HepG2 (cell line): Measurements from ENCODE around the gene JMJD8. TPM values are rescaled to one million over a fixed set of nuclear protein-coding genes. Genes with fewer than 3 reads are reported as not detected.

Experiments used
- MED1 ChIP-seq: sonication (generic); formaldehyde crosslinking; IDR thresholded peaks from 2 replicates; pipeline ENCODE4 v1.4.0; 2020; ENCODE audit warnings: missing genetic modification reagents
- PAWR ChIP-seq: sonication (generic); formaldehyde crosslinking; IDR thresholded peaks from 2 replicates; pipeline ENCODE4 v1.4.0; 2020; ENCODE audit warnings: missing genetic modification reagents, mild to moderate bottlenecking, borderline replicate concordance
- SNAI1 ChIP-seq: sonication (generic); formaldehyde crosslinking; IDR thresholded peaks from 2 replicates; pipeline ENCODE4 v1.5.0; 2020; ENCODE audit warnings: mild to moderate bottlenecking, missing genetic modification reagents, borderline replicate concordance
- TP53 ChIP-seq: sonication (generic); formaldehyde crosslinking; conservative IDR thresholded peaks from 2 replicates; pipeline ENCODE4 v1.4.0; 2020; ENCODE audit warnings: missing genetic modification reagents
- ZNF446 ChIP-seq: sonication (generic); formaldehyde crosslinking; IDR thresholded peaks from 2 replicates; pipeline ENCODE4 v1.5.0; 2020; ENCODE audit warnings: mild to moderate bottlenecking, missing genetic modification reagents
- ZNF768 ChIP-seq: sonication (generic); formaldehyde crosslinking; IDR thresholded peaks from 2 replicates; pipeline ENCODE4 v1.4.0; 2020; ENCODE audit warnings: missing genetic modification reagents
- ZNF776 ChIP-seq: sonication (generic); formaldehyde crosslinking; IDR thresholded peaks from 2 replicates; pipeline ENCODE4 v1.4.0; 2020; ENCODE audit warnings: mild to moderate bottlenecking, missing genetic modification reagents
- polyA plus RNA-seq, 8 experiments: library from polyadenylated mRNA; depleted of rRNA in 3 of 8; stranded (reverse) in 7 of 8; unstranded in 1 of 8; fragments of >200 nt; fragmentation: Illumina TruSeq in 4 of 8; extraction: Trizol in 4 of 8; gene quantifications; 2 replicates each; pipeline versions ENCODE4 v1.2.1 to v1.2.3, GENCODE V29; 2011 to 2016; ENCODE audit warnings: low read depth in 4 of 8, missing spikeins in 1 of 8, mixed read lengths in 1 of 8; ENCODE audit not compliant: insufficient read depth in 1 of 8
- total RNA-seq, 5 experiments: library from RNA; depleted of rRNA; stranded (reverse); fragments of >200 nt; fragmentation: Illumina TruSeq; extraction: Trizol; gene quantifications; 2 replicates each; pipeline ENCODE4 v1.2.3, GENCODE V29; 2016; ENCODE audit warnings: low read depth in 1 of 5
- TF ChIP-seq, protein P1 (sequence below): sonication (generic); formaldehyde crosslinking; conservative IDR thresholded peaks from 2 replicates; pipeline ENCODE4 v1.8.0; 2022; ENCODE audit warnings: missing genetic modification reagents
- TF ChIP-seq, protein P2 (sequence below): sonication (generic); formaldehyde crosslinking; IDR thresholded peaks from 2 replicates; pipeline ENCODE4 v1.4.0; 2020; ENCODE audit warnings: missing genetic modification reagents
- TF ChIP-seq, protein P3 (sequence below): sonication (generic); formaldehyde crosslinking; IDR thresholded peaks from 2 replicates; pipeline ENCODE4 v1.4.0; 2020; ENCODE audit warnings: mild to moderate bottlenecking, missing genetic modification reagents
- TF ChIP-seq, protein P4 (sequence below): sonication (generic); formaldehyde crosslinking; IDR thresholded peaks from 2 replicates; pipeline ENCODE4 v1.5.0; 2020; ENCODE audit warnings: mild to moderate bottlenecking, missing genetic modification reagents
- TF ChIP-seq, protein P5 (sequence below): sonication (generic); formaldehyde crosslinking; IDR thresholded peaks from 2 replicates; pipeline ENCODE4 v1.4.0; 2020; ENCODE audit warnings: missing genetic modification reagents, borderline replicate concordance
- TF ChIP-seq, protein P6 (sequence below): sonication (generic); formaldehyde crosslinking; IDR thresholded peaks from 2 replicates; pipeline ENCODE4 v1.4.0; 2020; ENCODE audit warnings: missing genetic modification reagents

JMJD8 gene
- total and polyA plus RNA-seq, 2 of the 13 experiments (the other 11 are each of a cell fraction or from before 2014, with no cell fraction given), result 2.6 to 11.8 TPM

DNA sequence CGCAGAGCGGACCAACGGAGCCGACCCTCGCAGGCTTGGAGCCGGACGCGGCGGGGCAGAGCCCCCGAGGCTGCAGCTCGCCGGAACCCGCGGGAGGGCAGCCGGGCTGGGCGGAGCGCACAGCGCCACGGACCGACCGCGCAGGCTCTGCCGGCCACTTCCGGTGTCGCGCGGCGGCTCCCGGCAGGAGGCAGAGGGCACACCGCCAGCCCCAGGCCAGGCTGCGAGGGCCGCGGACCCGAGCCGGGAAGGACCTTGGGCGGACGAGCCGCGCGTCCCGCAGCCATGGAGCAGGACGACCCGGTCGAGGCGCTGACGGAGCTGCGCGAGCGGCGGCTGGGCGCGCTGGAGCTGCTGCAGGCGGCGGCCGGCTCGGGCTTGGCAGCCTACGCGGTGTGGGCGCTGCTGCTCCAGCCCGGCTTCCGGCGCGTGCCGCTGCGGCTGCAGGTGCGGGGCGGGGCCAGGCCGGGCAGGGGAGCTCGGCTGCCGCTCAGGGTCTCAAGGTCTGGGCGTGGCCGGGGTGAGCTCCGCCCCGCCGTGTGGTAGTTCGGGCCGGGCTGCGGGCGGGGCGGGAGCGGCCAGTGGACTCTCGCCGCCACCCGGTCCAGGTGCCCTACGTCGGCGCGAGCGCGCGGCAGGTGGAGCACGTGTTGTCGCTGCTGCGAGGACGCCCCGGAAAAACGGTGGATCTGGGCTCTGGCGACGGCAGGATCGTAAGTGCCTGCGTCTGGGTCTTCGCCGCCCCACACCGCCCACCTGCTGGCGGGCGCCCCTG lies 37.0 kb upstream of the JMJD8 start, which contains the start of gene ANTKMT (continued):
- TF ChIP-seq, protein P1, sequence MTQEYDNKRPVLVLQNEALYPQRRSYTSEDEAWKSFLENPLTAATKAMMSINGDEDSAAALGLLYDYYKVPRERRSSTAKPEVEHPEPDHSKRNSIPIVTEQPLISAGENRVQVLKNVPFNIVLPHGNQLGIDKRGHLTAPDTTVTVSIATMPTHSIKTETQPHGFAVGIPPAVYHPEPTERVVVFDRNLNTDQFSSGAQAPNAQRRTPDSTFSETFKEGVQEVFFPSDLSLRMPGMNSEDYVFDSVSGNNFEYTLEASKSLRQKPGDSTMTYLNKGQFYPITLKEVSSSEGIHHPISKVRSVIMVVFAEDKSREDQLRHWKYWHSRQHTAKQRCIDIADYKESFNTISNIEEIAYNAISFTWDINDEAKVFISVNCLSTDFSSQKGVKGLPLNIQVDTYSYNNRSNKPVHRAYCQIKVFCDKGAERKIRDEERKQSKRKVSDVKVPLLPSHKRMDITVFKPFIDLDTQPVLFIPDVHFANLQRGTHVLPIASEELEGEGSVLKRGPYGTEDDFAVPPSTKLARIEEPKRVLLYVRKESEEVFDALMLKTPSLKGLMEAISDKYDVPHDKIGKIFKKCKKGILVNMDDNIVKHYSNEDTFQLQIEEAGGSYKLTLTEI, result no peak; the same call in 1 of the 2 replicates
- TF ChIP-seq, protein P2, sequence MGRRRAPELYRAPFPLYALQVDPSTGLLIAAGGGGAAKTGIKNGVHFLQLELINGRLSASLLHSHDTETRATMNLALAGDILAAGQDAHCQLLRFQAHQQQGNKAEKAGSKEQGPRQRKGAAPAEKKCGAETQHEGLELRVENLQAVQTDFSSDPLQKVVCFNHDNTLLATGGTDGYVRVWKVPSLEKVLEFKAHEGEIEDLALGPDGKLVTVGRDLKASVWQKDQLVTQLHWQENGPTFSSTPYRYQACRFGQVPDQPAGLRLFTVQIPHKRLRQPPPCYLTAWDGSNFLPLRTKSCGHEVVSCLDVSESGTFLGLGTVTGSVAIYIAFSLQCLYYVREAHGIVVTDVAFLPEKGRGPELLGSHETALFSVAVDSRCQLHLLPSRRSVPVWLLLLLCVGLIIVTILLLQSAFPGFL (CRISPR knock-in tag), result no peak; the same call in 1 of the 2 replicates
- TF ChIP-seq, protein P3, sequence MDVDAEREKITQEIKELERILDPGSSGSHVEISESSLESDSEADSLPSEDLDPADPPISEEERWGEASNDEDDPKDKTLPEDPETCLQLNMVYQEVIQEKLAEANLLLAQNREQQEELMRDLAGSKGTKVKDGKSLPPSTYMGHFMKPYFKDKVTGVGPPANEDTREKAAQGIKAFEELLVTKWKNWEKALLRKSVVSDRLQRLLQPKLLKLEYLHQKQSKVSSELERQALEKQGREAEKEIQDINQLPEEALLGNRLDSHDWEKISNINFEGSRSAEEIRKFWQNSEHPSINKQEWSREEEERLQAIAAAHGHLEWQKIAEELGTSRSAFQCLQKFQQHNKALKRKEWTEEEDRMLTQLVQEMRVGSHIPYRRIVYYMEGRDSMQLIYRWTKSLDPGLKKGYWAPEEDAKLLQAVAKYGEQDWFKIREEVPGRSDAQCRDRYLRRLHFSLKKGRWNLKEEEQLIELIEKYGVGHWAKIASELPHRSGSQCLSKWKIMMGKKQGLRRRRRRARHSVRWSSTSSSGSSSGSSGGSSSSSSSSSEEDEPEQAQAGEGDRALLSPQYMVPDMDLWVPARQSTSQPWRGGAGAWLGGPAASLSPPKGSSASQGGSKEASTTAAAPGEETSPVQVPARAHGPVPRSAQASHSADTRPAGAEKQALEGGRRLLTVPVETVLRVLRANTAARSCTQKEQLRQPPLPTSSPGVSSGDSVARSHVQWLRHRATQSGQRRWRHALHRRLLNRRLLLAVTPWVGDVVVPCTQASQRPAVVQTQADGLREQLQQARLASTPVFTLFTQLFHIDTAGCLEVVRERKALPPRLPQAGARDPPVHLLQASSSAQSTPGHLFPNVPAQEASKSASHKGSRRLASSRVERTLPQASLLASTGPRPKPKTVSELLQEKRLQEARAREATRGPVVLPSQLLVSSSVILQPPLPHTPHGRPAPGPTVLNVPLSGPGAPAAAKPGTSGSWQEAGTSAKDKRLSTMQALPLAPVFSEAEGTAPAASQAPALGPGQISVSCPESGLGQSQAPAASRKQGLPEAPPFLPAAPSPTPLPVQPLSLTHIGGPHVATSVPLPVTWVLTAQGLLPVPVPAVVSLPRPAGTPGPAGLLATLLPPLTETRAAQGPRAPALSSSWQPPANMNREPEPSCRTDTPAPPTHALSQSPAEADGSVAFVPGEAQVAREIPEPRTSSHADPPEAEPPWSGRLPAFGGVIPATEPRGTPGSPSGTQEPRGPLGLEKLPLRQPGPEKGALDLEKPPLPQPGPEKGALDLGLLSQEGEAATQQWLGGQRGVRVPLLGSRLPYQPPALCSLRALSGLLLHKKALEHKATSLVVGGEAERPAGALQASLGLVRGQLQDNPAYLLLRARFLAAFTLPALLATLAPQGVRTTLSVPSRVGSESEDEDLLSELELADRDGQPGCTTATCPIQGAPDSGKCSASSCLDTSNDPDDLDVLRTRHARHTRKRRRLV, result no peak
- TF ChIP-seq, protein P4, sequence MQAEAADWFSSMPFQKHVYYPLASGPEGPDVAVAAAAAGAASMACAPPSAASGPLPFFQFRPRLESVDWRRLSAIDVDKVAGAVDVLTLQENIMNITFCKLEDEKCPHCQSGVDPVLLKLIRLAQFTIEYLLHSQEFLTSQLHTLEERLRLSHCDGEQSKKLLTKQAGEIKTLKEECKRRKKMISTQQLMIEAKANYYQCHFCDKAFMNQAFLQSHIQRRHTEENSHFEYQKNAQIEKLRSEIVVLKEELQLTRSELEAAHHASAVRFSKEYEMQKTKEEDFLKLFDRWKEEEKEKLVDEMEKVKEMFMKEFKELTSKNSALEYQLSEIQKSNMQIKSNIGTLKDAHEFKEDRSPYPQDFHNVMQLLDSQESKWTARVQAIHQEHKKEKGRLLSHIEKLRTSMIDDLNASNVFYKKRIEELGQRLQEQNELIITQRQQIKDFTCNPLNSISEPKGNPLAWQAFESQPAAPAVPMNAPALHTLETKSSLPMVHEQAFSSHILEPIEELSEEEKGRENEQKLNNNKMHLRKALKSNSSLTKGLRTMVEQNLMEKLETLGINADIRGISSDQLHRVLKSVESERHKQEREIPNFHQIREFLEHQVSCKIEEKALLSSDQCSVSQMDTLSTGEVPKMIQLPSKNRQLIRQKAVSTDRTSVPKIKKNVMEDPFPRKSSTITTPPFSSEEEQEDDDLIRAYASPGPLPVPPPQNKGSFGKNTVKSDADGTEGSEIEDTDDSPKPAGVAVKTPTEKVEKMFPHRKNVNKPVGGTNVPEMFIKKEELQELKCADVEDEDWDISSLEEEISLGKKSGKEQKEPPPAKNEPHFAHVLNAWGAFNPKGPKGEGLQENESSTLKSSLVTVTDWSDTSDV (CRISPR knock-in tag), result peak; percentile 56
- TF ChIP-seq ZNF776 (peak; percentile 78; the same call in 1 of the 2 replicates), MED1 (peak; percentile 70), ZNF446 (peak; percentile 76; the same call in 1 of the 2 replicates), PAWR (CRISPR knock-in tag) (no peak), TP53 (no peak), ZNF768 (CRISPR knock-in tag) (peak; percentile 52; the same call in 1 of the 2 replicates), SNAI1 (CRISPR knock-in tag) (peak; percentile 60; the same call in 1 of the 2 replicates)
- TF ChIP-seq, protein P5, sequence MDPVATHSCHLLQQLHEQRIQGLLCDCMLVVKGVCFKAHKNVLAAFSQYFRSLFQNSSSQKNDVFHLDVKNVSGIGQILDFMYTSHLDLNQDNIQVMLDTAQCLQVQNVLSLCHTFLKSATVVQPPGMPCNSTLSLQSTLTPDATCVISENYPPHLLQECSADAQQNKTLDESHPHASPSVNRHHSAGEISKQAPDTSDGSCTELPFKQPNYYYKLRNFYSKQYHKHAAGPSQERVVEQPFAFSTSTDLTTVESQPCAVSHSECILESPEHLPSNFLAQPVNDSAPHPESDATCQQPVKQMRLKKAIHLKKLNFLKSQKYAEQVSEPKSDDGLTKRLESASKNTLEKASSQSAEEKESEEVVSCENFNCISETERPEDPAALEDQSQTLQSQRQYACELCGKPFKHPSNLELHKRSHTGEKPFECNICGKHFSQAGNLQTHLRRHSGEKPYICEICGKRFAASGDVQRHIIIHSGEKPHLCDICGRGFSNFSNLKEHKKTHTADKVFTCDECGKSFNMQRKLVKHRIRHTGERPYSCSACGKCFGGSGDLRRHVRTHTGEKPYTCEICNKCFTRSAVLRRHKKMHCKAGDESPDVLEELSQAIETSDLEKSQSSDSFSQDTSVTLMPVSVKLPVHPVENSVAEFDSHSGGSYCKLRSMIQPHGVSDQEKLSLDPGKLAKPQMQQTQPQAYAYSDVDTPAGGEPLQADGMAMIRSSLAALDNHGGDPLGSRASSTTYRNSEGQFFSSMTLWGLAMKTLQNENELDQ, result no peak
- TF ChIP-seq, protein P6, sequence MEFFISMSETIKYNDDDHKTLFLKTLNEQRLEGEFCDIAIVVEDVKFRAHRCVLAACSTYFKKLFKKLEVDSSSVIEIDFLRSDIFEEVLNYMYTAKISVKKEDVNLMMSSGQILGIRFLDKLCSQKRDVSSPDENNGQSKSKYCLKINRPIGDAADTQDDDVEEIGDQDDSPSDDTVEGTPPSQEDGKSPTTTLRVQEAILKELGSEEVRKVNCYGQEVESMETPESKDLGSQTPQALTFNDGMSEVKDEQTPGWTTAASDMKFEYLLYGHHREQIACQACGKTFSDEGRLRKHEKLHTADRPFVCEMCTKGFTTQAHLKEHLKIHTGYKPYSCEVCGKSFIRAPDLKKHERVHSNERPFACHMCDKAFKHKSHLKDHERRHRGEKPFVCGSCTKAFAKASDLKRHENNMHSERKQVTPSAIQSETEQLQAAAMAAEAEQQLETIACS (CRISPR knock-in tag), result 0 out of 2 replicates have a peak, but pooled peaks have one; percentile 8
